DND-41 (cell line): Measurements from ENCODE around the gene MYH15.
A peak's percentile ranks its signal among the peaks of the same experiment; 100 is the strongest.

Experiments
- ATAC-seq: fragments of 200-7000 bp; cut with Tn5 transposase; 3 replicates; pipeline ENCODE4 v1.9.1; 2021; ENCODE audit warnings: low read depth; ENCODE audit not compliant: insufficient read depth
- DNase-seq: peaks from one replicate; pipeline ENCODE4 v3.0.0-alpha.2; 2020
- H2AFZ ChIP-seq: 2 replicates; pipeline ENCODE4 v1.6.0; 2012; ENCODE audit warnings: low read depth, low read length
- H3K27ac ChIP-seq: 2 replicates; pipeline ENCODE4 v1.5.1; 2012; ENCODE audit warnings: low read length, inconsistent platforms
- H3K27me3 ChIP-seq: fragments of 200-600 bp; sonication (generic); 2 replicates; pipeline ENCODE4 v1.6.0; 2012; ENCODE audit warnings: low read length, mild to moderate bottlenecking, inconsistent platforms; ENCODE audit not compliant: insufficient read depth, poor library complexity
- H3K36me3 ChIP-seq: 2 replicates; pipeline ENCODE4 v1.5.1; 2012; ENCODE audit warnings: low read length, inconsistent platforms; ENCODE audit not compliant: insufficient read depth
- H3K4me1 ChIP-seq: 2 replicates; pipeline ENCODE4 v1.5.1; 2012; ENCODE audit warnings: mild to moderate bottlenecking, low read length; ENCODE audit not compliant: insufficient read depth
- H3K4me2 ChIP-seq: 2 replicates; pipeline ENCODE4 v1.6.0; 2012; ENCODE audit warnings: mild to moderate bottlenecking, moderate library complexity, low read length, inconsistent platforms; ENCODE audit not compliant: insufficient read depth
- H3K4me3 ChIP-seq, 2 experiments: fragments of 200-600 bp in 1 of 2; shearing (Covaris generic) in 1 of 2; 2 replicates each; pipeline ENCODE4 v1.5.1; 2012 to 2016; ENCODE audit warnings: inconsistent platforms in 2 of 2, low read length in 2 of 2, mild to moderate bottlenecking in 2 of 2, low read depth in 1 of 2, moderate library complexity in 1 of 2
- H3K79me2 ChIP-seq: 2 replicates; pipeline ENCODE4 v1.6.0; 2012; ENCODE audit warnings: low read length, inconsistent platforms; ENCODE audit not compliant: insufficient read depth
- H3K9ac ChIP-seq: 2 replicates; pipeline ENCODE4 v1.6.0; 2012; ENCODE audit warnings: low read depth, mild to moderate bottlenecking, inconsistent platforms, low read length, moderate library complexity
- H3K9me3 ChIP-seq: 2 replicates; pipeline ENCODE4 v1.5.1; 2012; ENCODE audit warnings: low read length, moderate library complexity, mild to moderate bottlenecking, inconsistent platforms; ENCODE audit not compliant: insufficient read depth, severe bottlenecking
- H4K20me1 ChIP-seq: 2 replicates; pipeline ENCODE4 v1.6.0; 2012; ENCODE audit warnings: low read length; ENCODE audit not compliant: insufficient read depth
- EZH2 ChIP-seq: IDR thresholded peaks from 3 replicates; pipeline ENCODE4 v1.6.1; 2012; ENCODE audit warnings: borderline replicate concordance, low read depth, mild to moderate bottlenecking, moderate library complexity, low read length, inconsistent platforms; ENCODE audit not compliant: severe bottlenecking
- TF ChIP-seq, protein P1 (sequence below): IDR thresholded peaks from 2 replicates; pipeline ENCODE4 v1.5.1; 2012; ENCODE audit warnings: borderline replicate concordance, low read length, moderate library complexity, mild to moderate bottlenecking; ENCODE audit not compliant: poor library complexity, severe bottlenecking; ENCODE audit errors: extremely low read depth

MYH15 gene

DNA sequence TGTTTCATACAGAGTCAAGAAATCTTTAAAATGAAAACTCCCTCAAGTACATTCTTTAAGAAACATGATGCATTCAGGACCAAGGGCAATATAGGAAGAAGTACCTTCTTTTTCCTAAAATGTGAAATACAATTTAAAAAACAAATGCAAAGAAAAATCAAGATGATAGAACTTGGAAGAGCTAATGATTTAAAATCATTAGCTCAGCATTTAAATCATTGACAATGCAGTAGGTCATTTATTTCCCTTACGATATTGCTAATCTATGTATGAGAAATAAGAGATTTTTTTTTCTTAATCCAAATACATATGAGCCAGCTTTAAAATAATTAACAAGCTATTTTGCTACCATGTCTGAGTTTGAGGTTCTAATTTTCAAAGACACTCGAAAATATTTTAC, 108.6 kb downstream of the MYH15 start:
- Histone ChIP-seq H3K4me2 (no peak overlapping the region), H4K20me1 (no peaks in the 10 kb centered on the region), H2AFZ (no peak overlapping the region), H3K9ac (no peak overlapping the region), H3K79me2 (no peaks in the 10 kb centered on the region), H3K9me3 (no peaks in the 10 kb centered on the region), H3K36me3 (no peaks in the 10 kb centered on the region), H3K27me3 (no peaks in the 10 kb centered on the region), H3K27ac (no peak overlapping the region), H3K4me1 (no peaks in the 10 kb centered on the region), H3K4me3 (no peak overlapping the region)
- DNase-seq (no peak), ATAC-seq (no peak)
- TF ChIP-seq EZH2, result no peak
- TF ChIP-seq, protein P1, sequence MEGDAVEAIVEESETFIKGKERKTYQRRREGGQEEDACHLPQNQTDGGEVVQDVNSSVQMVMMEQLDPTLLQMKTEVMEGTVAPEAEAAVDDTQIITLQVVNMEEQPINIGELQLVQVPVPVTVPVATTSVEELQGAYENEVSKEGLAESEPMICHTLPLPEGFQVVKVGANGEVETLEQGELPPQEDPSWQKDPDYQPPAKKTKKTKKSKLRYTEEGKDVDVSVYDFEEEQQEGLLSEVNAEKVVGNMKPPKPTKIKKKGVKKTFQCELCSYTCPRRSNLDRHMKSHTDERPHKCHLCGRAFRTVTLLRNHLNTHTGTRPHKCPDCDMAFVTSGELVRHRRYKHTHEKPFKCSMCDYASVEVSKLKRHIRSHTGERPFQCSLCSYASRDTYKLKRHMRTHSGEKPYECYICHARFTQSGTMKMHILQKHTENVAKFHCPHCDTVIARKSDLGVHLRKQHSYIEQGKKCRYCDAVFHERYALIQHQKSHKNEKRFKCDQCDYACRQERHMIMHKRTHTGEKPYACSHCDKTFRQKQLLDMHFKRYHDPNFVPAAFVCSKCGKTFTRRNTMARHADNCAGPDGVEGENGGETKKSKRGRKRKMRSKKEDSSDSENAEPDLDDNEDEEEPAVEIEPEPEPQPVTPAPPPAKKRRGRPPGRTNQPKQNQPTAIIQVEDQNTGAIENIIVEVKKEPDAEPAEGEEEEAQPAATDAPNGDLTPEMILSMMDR, result no peak

DNA sequence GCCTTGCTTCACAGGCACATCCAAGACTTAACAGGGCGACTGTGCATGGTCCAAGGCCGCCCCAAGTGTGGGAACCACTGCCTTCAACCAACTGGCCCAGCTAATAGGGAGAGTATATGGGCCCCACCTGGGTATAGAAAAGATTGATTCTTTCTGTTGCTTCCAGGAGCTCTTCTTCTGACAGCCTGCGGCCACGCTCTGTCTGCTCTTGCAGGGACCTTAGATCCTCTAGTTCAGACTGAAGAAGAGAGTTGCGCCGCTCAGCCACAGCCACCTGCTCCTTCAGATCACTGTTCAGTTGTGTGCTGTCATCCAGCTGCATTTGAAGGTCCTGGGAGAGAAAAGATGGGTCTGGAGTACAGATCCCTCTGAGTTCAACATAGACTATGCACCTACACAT, 111.9 kb downstream of the MYH15 start:
- TF ChIP-seq EZH2, result no peak
- TF ChIP-seq, protein P1, result no peak
- Histone ChIP-seq H3K27ac (no peak overlapping the region), H3K9ac (no peak overlapping the region), H3K4me1 (0 out of 2 replicates have a peak, but pooled peaks cover 5% of the 10 kb centered on the region), H3K27me3 (no peaks in the 10 kb centered on the region), H3K4me2 (no peak overlapping the region), H2AFZ (no peak overlapping the region), H3K4me3 (no peak overlapping the region), H3K9me3 (no peaks in the 10 kb centered on the region), H4K20me1 (no peaks in the 10 kb centered on the region), H3K36me3 (no peaks in the 10 kb centered on the region), H3K79me2 (no peaks in the 10 kb centered on the region)
- DNase-seq, result no peak
- no peak for ATAC-seq

- H3K4me2 ChIP-seq, result no peak overlapping the region
- no peaks in the 10 kb centered on the region for H3K36me3 ChIP-seq
- no peak overlapping the region for H3K9ac ChIP-seq
- no peak for TF ChIP-seq EZH2
- TF ChIP-seq, protein P1, result no peak
- ATAC-seq (no peak), DNase-seq (no peak)
- H3K27me3 ChIP-seq, result no peaks in the 10 kb centered on the region
- H2AFZ ChIP-seq, result no peak overlapping the region
- 0 out of 2 replicates have a peak, but pooled peaks cover 5% of the 10 kb centered on the region for H3K4me1 ChIP-seq
- no peak overlapping the region for H3K27ac ChIP-seq
- H4K20me1 ChIP-seq, result no peaks in the 10 kb centered on the region
- no peaks in the 10 kb centered on the region for H3K79me2 ChIP-seq
- no peaks in the 10 kb centered on the region for H3K9me3 ChIP-seq
- H3K4me3 ChIP-seq, result no peak overlapping the region
Measured at GRCh38 chr3:108396336-108396735, 114.1 kb downstream of the MYH15 start.

DNA sequence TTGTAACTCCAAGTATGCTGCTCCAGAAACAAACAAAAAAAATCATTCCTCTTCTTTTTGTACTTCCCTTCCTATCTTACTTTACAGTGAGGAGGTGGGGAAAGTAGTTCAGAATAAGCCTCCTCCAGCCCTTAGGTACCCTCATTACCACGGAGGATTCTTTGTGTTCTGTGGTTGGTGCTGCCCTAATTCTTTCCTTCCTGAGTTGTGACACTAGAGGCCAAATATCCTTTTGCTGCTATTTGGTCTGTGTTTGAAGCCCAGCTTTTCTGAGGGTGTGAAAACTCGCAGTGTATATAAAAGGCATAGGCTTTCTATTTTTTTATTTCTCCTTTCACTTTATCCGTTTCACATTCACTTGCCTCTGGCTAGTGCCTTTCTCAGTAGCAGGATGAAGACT, 115.8 kb downstream of the MYH15 start:
- no peak for DNase-seq
- TF ChIP-seq EZH2, result no peak
- TF ChIP-seq, protein P1, result no peak
- H2AFZ ChIP-seq, result no peak overlapping the region

More for the DNA sequence above, 115.8 kb downstream of the MYH15 start:
- H3K4me3 ChIP-seq, result no peak overlapping the region
- H3K36me3 ChIP-seq, result no peaks in the 10 kb centered on the region
- H3K9me3 ChIP-seq, result no peaks in the 10 kb centered on the region
- no peaks in the 10 kb centered on the region for H4K20me1 ChIP-seq
- H3K4me2 ChIP-seq, result no peak overlapping the region
- no peak overlapping the region for H3K27ac ChIP-seq
- no peaks in the 10 kb centered on the region for H3K27me3 ChIP-seq
- peak; percentile 62; the same call in 2 of the 3 replicates for ATAC-seq
- H3K9ac ChIP-seq, result no peak overlapping the region
- H3K4me1 ChIP-seq, result 0 out of 2 replicates have a peak, but pooled peaks cover 5% of the 10 kb centered on the region
- no peaks in the 10 kb centered on the region for H3K79me2 ChIP-seq
